ENCODE measurements around the gene SCG5. TPM values are rescaled to one million over a fixed set of nuclear protein-coding genes. Genes with fewer than 3 reads are reported as not detected.

Gene SCG5
- polyA plus RNA-seq, 1 of the 3 experiments (the other 2 are of a cell fraction), result 11.0 TPM

DNA sequence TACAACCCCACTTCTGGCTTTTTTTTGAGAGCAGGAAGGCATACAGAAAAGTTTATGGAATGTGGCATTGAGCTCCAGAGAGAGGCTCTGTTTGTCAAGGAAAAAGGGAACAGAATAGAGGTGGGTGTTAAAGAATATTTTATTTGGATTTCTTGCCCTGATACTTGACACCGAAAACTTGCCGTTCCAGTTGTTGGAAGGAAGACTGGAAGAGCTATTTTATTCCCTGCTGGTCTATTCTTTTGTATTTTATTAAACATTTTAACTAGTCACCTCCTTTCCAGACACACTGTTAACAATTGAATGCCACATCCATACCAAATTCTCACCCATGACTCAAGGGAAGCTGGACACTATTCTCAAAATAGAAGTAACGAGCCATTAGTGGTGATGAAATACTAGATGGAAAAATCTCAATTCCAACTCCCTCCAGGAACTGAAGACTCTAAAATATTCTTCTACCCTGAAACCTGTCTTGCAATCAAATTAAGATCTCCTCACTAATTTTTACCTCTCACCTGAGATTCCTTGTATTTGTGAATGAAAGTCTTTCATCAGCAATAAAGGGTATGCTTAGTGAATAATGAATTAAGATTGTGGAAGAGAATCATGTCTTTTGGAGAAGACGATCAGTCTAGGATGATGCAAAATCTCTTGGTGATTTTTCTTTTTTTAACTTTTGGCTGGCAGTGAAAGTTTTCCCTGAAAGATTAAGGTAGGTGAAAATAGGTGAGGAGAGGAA lies 104.8 kb downstream of the SCG5 start:
- no peaks in the 10 kb centered on the region for H3K9me2 ChIP-seq
- H4K20me1 ChIP-seq (ENCODE audit: insufficient read depth), result no peaks in the 10 kb centered on the region
- ChIA-PET POLR2A (no interaction called here), CTCF (interaction anchor here (1.0 kb wide), 1 partner anchor 10 kb away, joined by 3 read pairs; no protein-coding TSS in a partner anchor)
- peaks cover 0 to 17% of the 10 kb centered on the region in 2 experiments for H3K36me3 ChIP-seq (replicated peaks in 1 of 2; ENCODE audit: control insufficient read depth in 1 of 2, insufficient read depth in 2 of 2, low read length in 1 of 2)
- no peaks in the 10 kb centered on the region for H3K9me3 ChIP-seq
- no peak overlapping the region for H3K27ac ChIP-seq (ENCODE audit: low read depth in 2 of 2, low read length in 1 of 2)
- no peak overlapping the region for H3K4me2 ChIP-seq
- no peaks in the 10 kb centered on the region for H3K79me2 ChIP-seq (ENCODE audit: insufficient read depth)
- peaks cover 29% of the 10 kb centered on the region for H3F3A ChIP-seq (replicated peaks; ENCODE audit: insufficient read depth)
- peaks cover 0 to 4% of the 10 kb centered on the region in 2 experiments; a peak in 1 of 4 replicates for H3K4me1 ChIP-seq (ENCODE audit: control insufficient read depth in 1 of 2, insufficient read depth in 2 of 2, low read depth in 1 of 2, low read length in 1 of 2)
- H3K9ac ChIP-seq, result no peak overlapping the region
- 98% methylated on average over 4 of the region's 4 CpGs for WGBS (ENCODE audit: low lambda C conversion rate)
- H2AFZ ChIP-seq (ENCODE audit: low read depth), result no peak overlapping the region
- TF ChIP-seq RCOR1 (IDR thresholded peaks at IDR 0.05; ENCODE audit: low read length) (no peak), RXRA (IDR thresholded peaks at IDR 0.05; ENCODE audit: borderline replicate concordance, low read depth) (no peak), ELF1 (IDR thresholded peaks at IDR 0.05) (no peak), CHD2 (IDR thresholded peaks at IDR 0.05; ENCODE audit: low read length, partially characterized antibody) (no peak), FOSL2 (IDR thresholded peaks at IDR 0.05; ENCODE audit: borderline replicate concordance, low read depth) (no peak), EP300 (IDR thresholded peaks at IDR 0.05; ENCODE audit: borderline replicate concordance in 1 of 2, low read depth in 1 of 2, low read length in 1 of 2) (no peak), MEF2A (IDR thresholded peaks at IDR 0.05; ENCODE audit: borderline replicate concordance, low read depth) (no peak), MXI1 (IDR thresholded peaks at IDR 0.05; ENCODE audit: low read depth, low read length) (no peak), FOXJ3 (CRISPR knock-in tag; IDR thresholded peaks at IDR 0.05) (no peak), RAD21 (IDR thresholded peaks at IDR 0.05; ENCODE audit: low read length) (no peak), SIN3A (IDR thresholded peaks at IDR 0.05; ENCODE audit: borderline replicate concordance, low read depth, low read length) (no peak), RFX5 (IDR thresholded peaks at IDR 0.05; ENCODE audit: low read length) (no peak), EZH2phosphoT487 (IDR thresholded peaks at IDR 0.05; ENCODE audit: borderline replicate concordance, low read depth) (no peak)
- TF ChIP-seq, protein P1, sequence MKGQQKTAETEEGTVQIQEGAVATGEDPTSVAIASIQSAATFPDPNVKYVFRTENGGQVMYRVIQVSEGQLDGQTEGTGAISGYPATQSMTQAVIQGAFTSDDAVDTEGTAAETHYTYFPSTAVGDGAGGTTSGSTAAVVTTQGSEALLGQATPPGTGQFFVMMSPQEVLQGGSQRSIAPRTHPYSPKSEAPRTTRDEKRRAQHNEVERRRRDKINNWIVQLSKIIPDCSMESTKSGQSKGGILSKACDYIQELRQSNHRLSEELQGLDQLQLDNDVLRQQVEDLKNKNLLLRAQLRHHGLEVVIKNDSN (IDR thresholded peaks at IDR 0.05; ENCODE audit: borderline replicate concordance, low read depth), result no peak
- TF ChIP-seq, protein P2, sequence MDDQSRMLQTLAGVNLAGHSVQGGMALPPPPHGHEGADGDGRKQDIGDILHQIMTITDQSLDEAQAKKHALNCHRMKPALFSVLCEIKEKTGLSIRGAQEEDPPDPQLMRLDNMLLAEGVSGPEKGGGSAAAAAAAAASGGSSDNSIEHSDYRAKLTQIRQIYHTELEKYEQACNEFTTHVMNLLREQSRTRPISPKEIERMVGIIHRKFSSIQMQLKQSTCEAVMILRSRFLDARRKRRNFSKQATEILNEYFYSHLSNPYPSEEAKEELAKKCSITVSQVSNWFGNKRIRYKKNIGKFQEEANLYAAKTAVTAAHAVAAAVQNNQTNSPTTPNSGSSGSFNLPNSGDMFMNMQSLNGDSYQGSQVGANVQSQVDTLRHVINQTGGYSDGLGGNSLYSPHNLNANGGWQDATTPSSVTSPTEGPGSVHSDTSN (IDR thresholded peaks at IDR 0.05), result no peak
- TF ChIP-seq, protein P3, sequence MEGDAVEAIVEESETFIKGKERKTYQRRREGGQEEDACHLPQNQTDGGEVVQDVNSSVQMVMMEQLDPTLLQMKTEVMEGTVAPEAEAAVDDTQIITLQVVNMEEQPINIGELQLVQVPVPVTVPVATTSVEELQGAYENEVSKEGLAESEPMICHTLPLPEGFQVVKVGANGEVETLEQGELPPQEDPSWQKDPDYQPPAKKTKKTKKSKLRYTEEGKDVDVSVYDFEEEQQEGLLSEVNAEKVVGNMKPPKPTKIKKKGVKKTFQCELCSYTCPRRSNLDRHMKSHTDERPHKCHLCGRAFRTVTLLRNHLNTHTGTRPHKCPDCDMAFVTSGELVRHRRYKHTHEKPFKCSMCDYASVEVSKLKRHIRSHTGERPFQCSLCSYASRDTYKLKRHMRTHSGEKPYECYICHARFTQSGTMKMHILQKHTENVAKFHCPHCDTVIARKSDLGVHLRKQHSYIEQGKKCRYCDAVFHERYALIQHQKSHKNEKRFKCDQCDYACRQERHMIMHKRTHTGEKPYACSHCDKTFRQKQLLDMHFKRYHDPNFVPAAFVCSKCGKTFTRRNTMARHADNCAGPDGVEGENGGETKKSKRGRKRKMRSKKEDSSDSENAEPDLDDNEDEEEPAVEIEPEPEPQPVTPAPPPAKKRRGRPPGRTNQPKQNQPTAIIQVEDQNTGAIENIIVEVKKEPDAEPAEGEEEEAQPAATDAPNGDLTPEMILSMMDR (IDR thresholded peaks at IDR 0.05), result no peak
- TF ChIP-seq, protein P4, sequence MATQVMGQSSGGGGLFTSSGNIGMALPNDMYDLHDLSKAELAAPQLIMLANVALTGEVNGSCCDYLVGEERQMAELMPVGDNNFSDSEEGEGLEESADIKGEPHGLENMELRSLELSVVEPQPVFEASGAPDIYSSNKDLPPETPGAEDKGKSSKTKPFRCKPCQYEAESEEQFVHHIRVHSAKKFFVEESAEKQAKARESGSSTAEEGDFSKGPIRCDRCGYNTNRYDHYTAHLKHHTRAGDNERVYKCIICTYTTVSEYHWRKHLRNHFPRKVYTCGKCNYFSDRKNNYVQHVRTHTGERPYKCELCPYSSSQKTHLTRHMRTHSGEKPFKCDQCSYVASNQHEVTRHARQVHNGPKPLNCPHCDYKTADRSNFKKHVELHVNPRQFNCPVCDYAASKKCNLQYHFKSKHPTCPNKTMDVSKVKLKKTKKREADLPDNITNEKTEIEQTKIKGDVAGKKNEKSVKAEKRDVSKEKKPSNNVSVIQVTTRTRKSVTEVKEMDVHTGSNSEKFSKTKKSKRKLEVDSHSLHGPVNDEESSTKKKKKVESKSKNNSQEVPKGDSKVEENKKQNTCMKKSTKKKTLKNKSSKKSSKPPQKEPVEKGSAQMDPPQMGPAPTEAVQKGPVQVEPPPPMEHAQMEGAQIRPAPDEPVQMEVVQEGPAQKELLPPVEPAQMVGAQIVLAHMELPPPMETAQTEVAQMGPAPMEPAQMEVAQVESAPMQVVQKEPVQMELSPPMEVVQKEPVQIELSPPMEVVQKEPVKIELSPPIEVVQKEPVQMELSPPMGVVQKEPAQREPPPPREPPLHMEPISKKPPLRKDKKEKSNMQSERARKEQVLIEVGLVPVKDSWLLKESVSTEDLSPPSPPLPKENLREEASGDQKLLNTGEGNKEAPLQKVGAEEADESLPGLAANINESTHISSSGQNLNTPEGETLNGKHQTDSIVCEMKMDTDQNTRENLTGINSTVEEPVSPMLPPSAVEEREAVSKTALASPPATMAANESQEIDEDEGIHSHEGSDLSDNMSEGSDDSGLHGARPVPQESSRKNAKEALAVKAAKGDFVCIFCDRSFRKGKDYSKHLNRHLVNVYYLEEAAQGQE (IDR thresholded peaks at IDR 0.05; ENCODE audit: low read depth, low read length), result no peak
- TF ChIP-seq, protein P5, sequence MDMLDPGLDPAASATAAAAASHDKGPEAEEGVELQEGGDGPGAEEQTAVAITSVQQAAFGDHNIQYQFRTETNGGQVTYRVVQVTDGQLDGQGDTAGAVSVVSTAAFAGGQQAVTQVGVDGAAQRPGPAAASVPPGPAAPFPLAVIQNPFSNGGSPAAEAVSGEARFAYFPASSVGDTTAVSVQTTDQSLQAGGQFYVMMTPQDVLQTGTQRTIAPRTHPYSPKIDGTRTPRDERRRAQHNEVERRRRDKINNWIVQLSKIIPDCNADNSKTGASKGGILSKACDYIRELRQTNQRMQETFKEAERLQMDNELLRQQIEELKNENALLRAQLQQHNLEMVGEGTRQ (IDR thresholded peaks at IDR 0.05; ENCODE audit: borderline replicate concordance, low read depth, low read length), result no peak
- DNase-seq, result no peak
- no peaks in the 10 kb centered on the region for H3K27me3 ChIP-seq (ENCODE audit: insufficient read depth)
- no peak overlapping the region for H3K4me3 ChIP-seq (ENCODE audit: low read depth in 2 of 2, low read length in 1 of 2)

All from SK-N-SH (cell line).